HepG2 (cell line): ENCODE results near the gene LMAN1L. TPM values are rescaled to one million over a fixed set of nuclear protein-coding genes. Genes with fewer than 3 reads are reported as not detected.

Experiments used
- ATAD3A ChIP-seq: sonication (generic); formaldehyde crosslinking; IDR thresholded peaks from 2 replicates; pipeline ENCODE4 v1.4.0; 2020; ENCODE audit warnings: missing genetic modification reagents
- EEA1 ChIP-seq: sonication (generic); formaldehyde crosslinking; IDR thresholded peaks from 2 replicates; pipeline ENCODE4 v1.5.1; 2020; ENCODE audit warnings: mild to moderate bottlenecking, missing genetic modification reagents, borderline replicate concordance
- ELF1 ChIP-seq: sonication (generic); formaldehyde crosslinking; IDR thresholded peaks from 2 replicates; pipeline ENCODE4 v1.4.0; 2020; ENCODE audit warnings: missing genetic modification reagents
- HNRNPUL1 ChIP-seq: fragments of 200-400 bp; formaldehyde crosslinking; IDR thresholded peaks from 2 replicates; pipeline ENCODE4 v1.6.1; 2017; ENCODE audit warnings: low read depth, mild to moderate bottlenecking, low read length, moderate library complexity
- NAIF1 ChIP-seq: sonication (generic); formaldehyde crosslinking; IDR thresholded peaks from 2 replicates; pipeline ENCODE4 v1.5.0; 2020; ENCODE audit warnings: mild to moderate bottlenecking, missing genetic modification reagents, borderline replicate concordance
- NFIB ChIP-seq: sonication (generic); formaldehyde crosslinking; IDR thresholded peaks from 2 replicates; pipeline ENCODE4 v1.9.0; 2021; ENCODE audit warnings: missing genetic modification reagents, mild to moderate bottlenecking, borderline replicate concordance
- TIGD3 ChIP-seq: sonication (generic); formaldehyde crosslinking; IDR thresholded peaks from 2 replicates; pipeline ENCODE4 v1.5.1; 2020; ENCODE audit warnings: mild to moderate bottlenecking, missing genetic modification reagents, borderline replicate concordance
- ZBTB3 ChIP-seq: sonication (generic); formaldehyde crosslinking; IDR thresholded peaks from 2 replicates; pipeline ENCODE4 v1.4.0; 2020; ENCODE audit warnings: low read depth, mild to moderate bottlenecking, moderate library complexity, missing genetic modification reagents, borderline replicate concordance
- ZNF160 ChIP-seq: sonication (generic); formaldehyde crosslinking; IDR thresholded peaks from 2 replicates; pipeline ENCODE4 v1.8.0; 2022; ENCODE audit warnings: mild to moderate bottlenecking, inconsistent platforms, missing genetic modification reagents
- ZNF333 ChIP-seq: sonication (generic); formaldehyde crosslinking; IDR thresholded peaks from 2 replicates; pipeline ENCODE4 v1.4.0; 2020; ENCODE audit warnings: mild to moderate bottlenecking, missing genetic modification reagents, borderline replicate concordance
- ZNF446 ChIP-seq: sonication (generic); formaldehyde crosslinking; IDR thresholded peaks from 2 replicates; pipeline ENCODE4 v1.5.0; 2020; ENCODE audit warnings: mild to moderate bottlenecking, missing genetic modification reagents
- ZNF607 ChIP-seq: sonication (generic); formaldehyde crosslinking; IDR thresholded peaks from 2 replicates; pipeline ENCODE4 v1.5.1; 2020; ENCODE audit warnings: missing genetic modification reagents, mild to moderate bottlenecking, borderline replicate concordance
- ZNF614 ChIP-seq: IDR thresholded peaks from 2 replicates; pipeline ENCODE4 v1.6.1; 2018; ENCODE audit warnings: missing biosample characterization, missing genetic modification reagents, inconsistent platforms, borderline replicate concordance
- ZNF780A ChIP-seq: sonication (generic); formaldehyde crosslinking; IDR thresholded peaks from 2 replicates; pipeline ENCODE4 v1.8.0; 2022; ENCODE audit warnings: mild to moderate bottlenecking, missing genetic modification reagents, moderate library complexity
- ZNF781 ChIP-seq: sonication (generic); formaldehyde crosslinking; IDR thresholded peaks from 2 replicates; pipeline ENCODE4 v1.5.1; 2020; ENCODE audit warnings: borderline replicate concordance, mild to moderate bottlenecking, missing genetic modification reagents; ENCODE audit errors: not compliant biosample characterization
- ZXDC ChIP-seq: sonication (generic); formaldehyde crosslinking; IDR thresholded peaks from 2 replicates; pipeline ENCODE4 v1.5.0; 2020; ENCODE audit warnings: mild to moderate bottlenecking, missing genetic modification reagents
- polyA plus RNA-seq, 8 experiments: library from polyadenylated mRNA; depleted of rRNA in 3 of 8; stranded (reverse) in 7 of 8; unstranded in 1 of 8; fragments of >200 nt; fragmentation: Illumina TruSeq in 4 of 8; extraction: Trizol in 4 of 8; gene quantifications; 2 replicates each; pipeline versions ENCODE4 v1.2.1 to v1.2.3, GENCODE V29; 2011 to 2016; ENCODE audit warnings: low read depth in 4 of 8, missing spikeins in 1 of 8, mixed read lengths in 1 of 8; ENCODE audit not compliant: insufficient read depth in 1 of 8
- total RNA-seq, 5 experiments: library from RNA; depleted of rRNA; stranded (reverse); fragments of >200 nt; fragmentation: Illumina TruSeq; extraction: Trizol; gene quantifications; 2 replicates each; pipeline ENCODE4 v1.2.3, GENCODE V29; 2016; ENCODE audit warnings: low read depth in 1 of 5
- TF ChIP-seq, protein P1 (sequence below): sonication (generic); formaldehyde crosslinking; IDR thresholded peaks from 2 replicates; pipeline ENCODE4 v1.5.1; 2020; ENCODE audit warnings: missing genetic modification reagents, mild to moderate bottlenecking, borderline replicate concordance
- TF ChIP-seq, protein P2 (sequence below): sonication (generic); formaldehyde crosslinking; IDR thresholded peaks from 2 replicates; pipeline ENCODE4 v1.4.0; 2020; ENCODE audit warnings: missing genetic modification reagents, mild to moderate bottlenecking, borderline replicate concordance
- TF ChIP-seq, protein P3 (sequence below): IDR thresholded peaks from 2 replicates; pipeline ENCODE4 v1.6.1; 2016

The LMAN1L gene
- total and polyA plus RNA-seq, 2 of the 13 experiments (the other 11 are each of a cell fraction or from before 2014, with no cell fraction given): not detected

- TF ChIP-seq TIGD3 (no peak), ZNF614 (CRISPR knock-in tag) (no peak), ATAD3A (no peak), HNRNPUL1 (no peak), EEA1 (CRISPR knock-in tag) (no peak), ZBTB3 (CRISPR knock-in tag) (no peak), NFIB (CRISPR knock-in tag) (0 out of 2 replicates have a peak, but pooled peaks have one; percentile 35), NAIF1 (CRISPR knock-in tag) (no peak), ELF1 (CRISPR knock-in tag) (no peak), ZNF607 (CRISPR knock-in tag) (no peak), ZNF780A (CRISPR knock-in tag) (no peak), ZNF333 (no peak), ZXDC (CRISPR knock-in tag) (no peak), ZNF160 (CRISPR knock-in tag) (no peak), ZNF446 (no peak), ZNF781 (CRISPR knock-in tag) (no peak)
- TF ChIP-seq, protein P1, sequence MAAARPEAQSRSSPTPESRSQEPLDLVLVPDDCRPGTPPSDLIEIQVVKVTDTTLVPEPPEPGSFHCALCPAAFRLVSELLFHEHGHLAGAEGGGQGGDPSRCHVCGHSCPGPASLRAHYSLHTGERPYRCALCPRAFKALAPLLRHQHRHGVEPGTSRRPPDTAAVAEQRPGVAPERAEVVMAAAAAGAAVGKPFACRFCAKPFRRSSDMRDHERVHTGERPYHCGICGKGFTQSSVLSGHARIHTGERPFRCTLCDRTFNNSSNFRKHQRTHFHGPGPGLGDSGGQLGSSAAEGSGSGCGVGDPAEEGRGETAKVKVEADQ (CRISPR knock-in tag): no peak
- TF ChIP-seq, protein P2, sequence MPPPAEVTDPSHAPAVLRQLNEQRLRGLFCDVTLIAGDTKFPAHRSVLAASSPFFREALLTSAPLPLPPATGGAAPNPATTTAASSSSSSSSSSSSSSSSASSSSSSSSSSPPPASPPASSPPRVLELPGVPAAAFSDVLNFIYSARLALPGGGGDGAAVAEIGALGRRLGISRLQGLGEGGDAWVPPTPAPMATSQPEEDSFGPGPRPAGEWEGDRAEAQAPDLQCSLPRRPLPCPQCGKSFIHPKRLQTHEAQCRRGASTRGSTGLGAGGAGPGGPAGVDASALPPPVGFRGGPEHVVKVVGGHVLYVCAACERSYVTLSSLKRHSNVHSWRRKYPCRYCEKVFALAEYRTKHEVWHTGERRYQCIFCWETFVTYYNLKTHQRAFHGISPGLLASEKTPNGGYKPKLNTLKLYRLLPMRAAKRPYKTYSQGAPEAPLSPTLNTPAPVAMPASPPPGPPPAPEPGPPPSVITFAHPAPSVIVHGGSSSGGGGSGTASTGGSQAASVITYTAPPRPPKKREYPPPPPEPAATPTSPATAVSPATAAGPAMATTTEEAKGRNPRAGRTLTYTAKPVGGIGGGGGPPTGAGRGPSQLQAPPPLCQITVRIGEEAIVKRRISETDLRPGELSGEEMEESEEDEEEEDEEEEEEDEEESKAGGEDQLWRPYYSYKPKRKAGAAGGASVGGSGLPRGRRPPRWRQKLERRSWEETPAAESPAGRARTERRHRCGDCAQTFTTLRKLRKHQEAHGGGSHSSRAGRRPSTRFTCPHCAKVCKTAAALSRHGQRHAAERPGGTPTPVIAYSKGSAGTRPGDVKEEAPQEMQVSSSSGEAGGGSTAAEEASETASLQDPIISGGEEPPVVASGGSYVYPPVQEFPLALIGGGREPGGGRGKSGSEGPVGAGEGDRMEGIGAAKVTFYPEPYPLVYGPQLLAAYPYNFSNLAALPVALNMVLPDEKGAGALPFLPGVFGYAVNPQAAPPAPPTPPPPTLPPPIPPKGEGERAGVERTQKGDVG (CRISPR knock-in tag): no peak
- TF ChIP-seq, protein P3, sequence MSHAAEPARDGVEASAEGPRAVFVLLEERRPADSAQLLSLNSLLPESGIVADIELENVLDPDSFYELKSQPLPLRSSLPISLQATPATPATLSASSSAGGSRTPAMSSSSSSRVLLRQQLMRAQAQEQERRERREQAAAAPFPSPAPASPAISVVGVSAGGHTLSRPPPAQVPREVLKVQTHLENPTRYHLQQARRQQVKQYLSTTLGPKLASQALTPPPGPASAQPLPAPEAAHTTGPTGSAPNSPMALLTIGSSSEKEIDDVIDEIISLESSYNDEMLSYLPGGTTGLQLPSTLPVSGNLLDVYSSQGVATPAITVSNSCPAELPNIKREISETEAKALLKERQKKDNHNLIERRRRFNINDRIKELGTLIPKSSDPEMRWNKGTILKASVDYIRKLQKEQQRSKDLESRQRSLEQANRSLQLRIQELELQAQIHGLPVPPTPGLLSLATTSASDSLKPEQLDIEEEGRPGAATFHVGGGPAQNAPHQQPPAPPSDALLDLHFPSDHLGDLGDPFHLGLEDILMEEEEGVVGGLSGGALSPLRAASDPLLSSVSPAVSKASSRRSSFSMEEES: no peak
Measured at GRCh38 chr15:74799856-74800558, 12.6 kb upstream of the LMAN1L start (continued).
